Measurements from ENCODE around the gene SNX21.

Gene SNX21

DNA sequence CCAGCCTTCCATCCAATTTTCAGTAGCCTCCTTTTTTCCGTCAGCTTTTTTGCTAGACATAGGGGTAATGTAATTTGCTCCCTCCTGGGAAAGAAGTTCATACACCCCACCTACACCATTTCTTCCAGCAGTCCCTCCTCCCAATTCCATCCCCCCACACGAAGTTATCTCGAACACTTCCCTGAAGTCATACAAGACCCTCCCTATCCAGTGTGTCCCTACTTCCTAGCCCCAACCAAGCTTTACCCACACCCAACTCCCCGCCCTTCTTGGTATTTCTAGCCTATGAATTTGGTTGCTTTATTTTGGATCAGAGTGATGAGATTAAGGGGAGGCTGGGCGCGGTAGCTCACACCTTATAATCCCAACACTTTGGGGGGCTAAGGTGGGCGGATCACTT is 20.1 kb upstream of the SNX21 start:
- TF ChIP-seq, protein P1, sequence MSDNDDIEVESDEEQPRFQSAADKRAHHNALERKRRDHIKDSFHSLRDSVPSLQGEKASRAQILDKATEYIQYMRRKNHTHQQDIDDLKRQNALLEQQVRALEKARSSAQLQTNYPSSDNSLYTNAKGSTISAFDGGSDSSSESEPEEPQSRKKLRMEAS (IDR thresholded peaks at IDR 0.05; ENCODE audit: low read depth, low read length): no peak
- TF ChIP-seq, protein P2, sequence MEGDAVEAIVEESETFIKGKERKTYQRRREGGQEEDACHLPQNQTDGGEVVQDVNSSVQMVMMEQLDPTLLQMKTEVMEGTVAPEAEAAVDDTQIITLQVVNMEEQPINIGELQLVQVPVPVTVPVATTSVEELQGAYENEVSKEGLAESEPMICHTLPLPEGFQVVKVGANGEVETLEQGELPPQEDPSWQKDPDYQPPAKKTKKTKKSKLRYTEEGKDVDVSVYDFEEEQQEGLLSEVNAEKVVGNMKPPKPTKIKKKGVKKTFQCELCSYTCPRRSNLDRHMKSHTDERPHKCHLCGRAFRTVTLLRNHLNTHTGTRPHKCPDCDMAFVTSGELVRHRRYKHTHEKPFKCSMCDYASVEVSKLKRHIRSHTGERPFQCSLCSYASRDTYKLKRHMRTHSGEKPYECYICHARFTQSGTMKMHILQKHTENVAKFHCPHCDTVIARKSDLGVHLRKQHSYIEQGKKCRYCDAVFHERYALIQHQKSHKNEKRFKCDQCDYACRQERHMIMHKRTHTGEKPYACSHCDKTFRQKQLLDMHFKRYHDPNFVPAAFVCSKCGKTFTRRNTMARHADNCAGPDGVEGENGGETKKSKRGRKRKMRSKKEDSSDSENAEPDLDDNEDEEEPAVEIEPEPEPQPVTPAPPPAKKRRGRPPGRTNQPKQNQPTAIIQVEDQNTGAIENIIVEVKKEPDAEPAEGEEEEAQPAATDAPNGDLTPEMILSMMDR (IDR thresholded peaks at IDR 0.05; ENCODE audit: low read depth, low read length): no peak
- TF ChIP-seq POLR2A (IDR thresholded peaks at IDR 0.05; ENCODE audit: extremely low read depth, insufficient read length) (no peak), MYC (IDR thresholded peaks at IDR 0.05; ENCODE audit: low read depth, low read length) (no peak)
- peak overlapping the region; percentile 49 for H3K4me3 ChIP-seq (ENCODE audit: low read depth, low read length)
- DNase-seq (ENCODE audit: low read depth): no peak

DNA sequence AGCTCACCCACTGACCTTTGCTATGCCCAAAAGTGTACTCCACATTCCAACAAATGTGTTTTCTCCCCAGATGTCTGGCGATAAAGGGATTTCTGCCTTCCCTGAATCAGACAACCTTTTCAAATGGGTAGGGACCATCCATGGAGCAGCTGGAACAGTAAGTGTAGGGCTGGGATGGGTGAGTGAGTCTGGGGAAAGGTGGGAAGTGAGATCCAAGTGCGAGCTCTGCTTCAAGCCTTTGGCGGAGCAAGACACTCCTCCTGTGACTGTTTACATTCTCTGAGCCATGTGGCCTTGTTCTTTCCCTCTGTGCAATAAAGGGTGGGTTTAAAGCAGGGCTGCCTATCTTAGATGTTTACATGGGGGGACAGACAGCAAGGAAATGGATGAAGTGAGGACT is 19.3 kb upstream of the SNX21 start:
- DNase-seq (ENCODE audit: low read depth): no peak
- TF ChIP-seq, protein P2 (IDR thresholded peaks at IDR 0.05; ENCODE audit: low read depth, low read length): no peak
- TF ChIP-seq MYC (IDR thresholded peaks at IDR 0.05; ENCODE audit: low read depth, low read length) (no peak), POLR2A (IDR thresholded peaks at IDR 0.05; ENCODE audit: extremely low read depth, insufficient read length) (no peak)
- TF ChIP-seq, protein P1 (IDR thresholded peaks at IDR 0.05; ENCODE audit: low read depth, low read length): no peak
- H3K4me3 ChIP-seq (ENCODE audit: low read depth, low read length): no peak overlapping the region

DNA sequence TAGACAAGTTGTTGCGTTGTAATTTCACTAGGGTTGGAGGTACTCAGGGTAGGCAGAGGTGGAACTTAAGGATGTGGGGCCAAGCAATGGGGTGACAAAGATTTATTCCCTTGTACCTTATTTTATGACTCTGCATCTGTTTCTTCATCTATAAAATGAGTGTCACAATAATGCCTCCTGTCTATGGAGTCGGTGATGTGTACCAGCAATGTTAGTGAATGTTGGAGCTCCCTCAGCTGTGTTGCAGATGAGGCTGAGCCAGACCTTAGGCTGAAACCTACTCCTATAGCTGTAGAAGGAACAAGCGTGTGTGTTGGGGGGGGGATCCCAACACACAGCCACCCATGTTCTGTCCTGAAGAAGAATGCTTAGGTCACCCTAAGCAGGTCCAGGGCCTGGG is 16.6 kb upstream of the SNX21 start:
- no peak for DNase-seq (ENCODE audit: low read depth)
- H3K4me3 ChIP-seq (ENCODE audit: low read depth, low read length): no peak overlapping the region
- TF ChIP-seq, protein P2 (IDR thresholded peaks at IDR 0.05; ENCODE audit: low read depth, low read length): no peak
- TF ChIP-seq MYC (IDR thresholded peaks at IDR 0.05; ENCODE audit: low read depth, low read length): no peak
- TF ChIP-seq, protein P1 (IDR thresholded peaks at IDR 0.05; ENCODE audit: low read depth, low read length): no peak
- no peak for TF ChIP-seq POLR2A (IDR thresholded peaks at IDR 0.05; ENCODE audit: extremely low read depth, insufficient read length)

DNA sequence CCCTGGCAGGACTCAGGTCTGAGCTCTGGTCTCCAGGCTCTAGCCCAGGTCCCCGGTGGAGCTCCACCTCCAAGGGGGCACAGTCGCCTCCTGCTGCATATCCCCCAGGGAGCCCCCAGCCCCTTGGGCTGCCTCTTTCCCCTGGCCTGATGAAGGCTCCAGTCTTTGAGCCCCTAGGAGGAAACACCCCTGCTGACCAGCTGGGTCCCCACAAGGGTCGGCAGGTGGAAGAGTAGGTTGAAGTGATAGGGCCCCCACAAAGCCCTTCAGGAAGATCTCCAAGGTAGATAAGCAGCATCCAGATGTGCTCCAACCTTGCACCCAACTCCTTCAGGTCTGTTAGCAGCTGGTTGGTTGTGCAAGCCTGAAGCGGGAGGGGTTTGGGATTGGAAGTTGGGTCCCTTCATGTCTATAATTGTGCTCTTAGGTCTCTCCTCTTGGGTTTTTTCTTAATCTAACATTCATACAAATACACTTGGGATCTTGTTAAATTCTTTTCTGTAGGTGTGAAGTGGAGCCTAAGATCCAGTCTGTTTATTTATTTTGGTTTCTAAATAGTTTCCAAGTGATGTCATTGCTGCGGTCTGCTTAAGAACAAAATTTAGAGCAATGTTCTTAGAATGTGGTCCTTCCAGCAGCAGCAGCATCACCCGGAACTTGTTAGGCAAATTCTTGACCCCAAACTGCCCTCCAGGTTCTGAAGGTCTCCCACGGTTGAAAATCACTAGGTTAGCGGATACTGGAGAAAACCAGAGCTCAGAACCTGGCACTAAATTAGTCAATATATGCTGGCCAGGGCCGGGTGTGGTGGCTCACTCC is 16.0 kb upstream of the SNX21 start:
- no peak overlapping the region for H3K4me3 ChIP-seq (ENCODE audit: low read depth, low read length)
- DNase-seq (ENCODE audit: low read depth): no peak
- TF ChIP-seq, protein P1 (IDR thresholded peaks at IDR 0.05; ENCODE audit: low read depth, low read length): no peak
- TF ChIP-seq, protein P2 (IDR thresholded peaks at IDR 0.05; ENCODE audit: low read depth, low read length): no peak
- TF ChIP-seq POLR2A (IDR thresholded peaks at IDR 0.05; ENCODE audit: extremely low read depth, insufficient read length) (no peak), MYC (IDR thresholded peaks at IDR 0.05; ENCODE audit: low read depth, low read length) (no peak)

DNA sequence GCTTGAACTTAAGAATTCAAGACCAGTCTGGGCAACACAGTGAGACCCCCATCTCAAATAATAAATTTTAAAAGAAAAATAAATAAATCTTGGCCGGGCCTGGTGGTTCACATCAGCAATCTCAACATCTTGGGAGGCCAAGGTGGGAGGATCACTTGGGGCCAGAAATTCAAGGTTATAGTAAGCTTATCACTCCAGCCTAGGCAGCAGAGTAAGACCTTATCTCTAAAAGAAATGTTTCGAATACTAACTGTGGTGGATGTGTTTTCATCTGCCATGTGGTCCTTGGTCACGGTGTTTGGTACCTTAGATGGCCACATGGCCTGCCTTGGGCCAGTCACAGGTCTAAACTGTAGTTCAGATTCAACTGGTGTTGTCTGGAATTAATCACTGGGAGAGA is 15.4 kb upstream of the SNX21 start:
- no peak for TF ChIP-seq MYC (IDR thresholded peaks at IDR 0.05; ENCODE audit: low read depth, low read length)
- no peak overlapping the region for H3K4me3 ChIP-seq (ENCODE audit: low read depth, low read length)

DNA sequence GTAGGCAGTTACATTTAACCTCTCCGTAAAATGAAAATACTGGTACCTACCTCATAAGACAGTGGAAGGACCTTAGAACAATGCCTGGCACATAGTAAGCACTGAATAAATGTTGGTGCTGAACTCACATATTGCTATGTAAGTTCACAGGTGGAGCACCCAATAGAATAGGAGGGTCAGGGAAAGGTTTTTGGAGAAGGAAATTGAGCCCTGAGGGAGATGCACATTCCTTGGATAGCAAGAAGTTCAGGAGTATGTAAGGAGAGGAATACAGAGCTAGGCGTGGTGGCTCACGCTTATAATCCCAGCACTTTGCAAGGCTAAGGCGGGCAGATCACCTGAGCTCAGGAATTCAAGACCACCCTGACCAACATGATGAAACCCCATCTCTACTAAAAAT is 14.1 kb upstream of the SNX21 start:
- H3K4me3 ChIP-seq (ENCODE audit: low read depth, low read length): no peak overlapping the region
- DNase-seq (ENCODE audit: low read depth): no peak
- TF ChIP-seq MYC (IDR thresholded peaks at IDR 0.05; ENCODE audit: low read depth, low read length) (no peak), POLR2A (IDR thresholded peaks at IDR 0.05; ENCODE audit: extremely low read depth, insufficient read length) (no peak)
- TF ChIP-seq, protein P2 (IDR thresholded peaks at IDR 0.05; ENCODE audit: low read depth, low read length): no peak
- TF ChIP-seq, protein P1 (IDR thresholded peaks at IDR 0.05; ENCODE audit: low read depth, low read length): no peak

More for the DNA sequence above, 15.4 kb upstream of the SNX21 start:
- no peak for DNase-seq (ENCODE audit: low read depth)

All from NB4 (cell line).